ENCODE measurements around the gene STING1. TPM values are rescaled to one million over a fixed set of nuclear protein-coding genes. Genes with fewer than 3 reads are reported as not detected.

Gene STING1
- total and polyA plus RNA-seq, 2 donors (not counting 1 experiment from before 2014, with no cell fraction given): 70.2 to 78.4 TPM

GRCh38 chr5:139431706-139432105 is 50.9 kb downstream of the STING1 start:
- no peak for DNase-seq (ENCODE audit: low read depth in 2 of 2)
- Histone ChIP-seq H3K9ac (ENCODE audit: insufficient read depth, low read length) (no peak overlapping the region), H3K36me3 (ENCODE audit: control insufficient read depth, insufficient read depth, low read length) (peaks cover 1% of the 10 kb centered on the region), H3K4me2 (ENCODE audit: extremely low read depth, insufficient read depth, low read length) (no peak overlapping the region), H3K27ac (ENCODE audit: insufficient read depth, low read length) (no peak overlapping the region), H3K79me2 (ENCODE audit: control insufficient read depth, insufficient read depth, low read length) (no peaks in the 10 kb centered on the region), H3K4me1 (ENCODE audit: control insufficient read depth, extremely low read depth, insufficient read depth, low read length) (peaks cover under 1% of the 10 kb centered on the region), H4K20me1 (ENCODE audit: control insufficient read depth, extremely low read depth, insufficient read depth, low read length) (no peaks in the 10 kb centered on the region), H3K27me3 (ENCODE audit: control insufficient read depth, insufficient read depth, low read length) (no peaks in the 10 kb centered on the region), H3K9me3 (ENCODE audit: control insufficient read depth, insufficient read depth, low read depth, low read length) (no peaks in the 10 kb centered on the region), H2AFZ (ENCODE audit: low read length) (no peak overlapping the region), H3K4me3 (replicated peaks in 1 of 4; ENCODE audit: control extremely low read depth in 1 of 4, insufficient read depth in 1 of 4, low read depth in 3 of 4, low read length in 4 of 4) (no peak overlapping the region)
- no peak for TF ChIP-seq EZH2 (IDR thresholded peaks at IDR 0.05; ENCODE audit: low read length, missing control alignments)
- TF ChIP-seq CTCF (conservative IDR thresholded peaks at IDR 0.05 in 1 of 2, IDR thresholded peaks at IDR 0.05 in 1 of 2; ENCODE audit: low read depth in 1 of 2, low read length in 2 of 2): no peak

- Histone ChIP-seq H3K9ac (ENCODE audit: insufficient read depth, low read length) (no peak overlapping the region), H3K4me1 (ENCODE audit: control insufficient read depth, extremely low read depth, insufficient read depth, low read length) (peaks cover 7% of the 10 kb centered on the region), H3K27ac (ENCODE audit: insufficient read depth, low read length) (no peak overlapping the region), H3K36me3 (ENCODE audit: control insufficient read depth, insufficient read depth, low read length) (peaks cover 1% of the 10 kb centered on the region), H4K20me1 (ENCODE audit: control insufficient read depth, extremely low read depth, insufficient read depth, low read length) (no peaks in the 10 kb centered on the region), H3K4me3 (replicated peaks in 1 of 4; ENCODE audit: control extremely low read depth in 1 of 4, insufficient read depth in 1 of 4, low read depth in 3 of 4, low read length in 4 of 4) (no peak overlapping the region), H3K9me3 (ENCODE audit: control insufficient read depth, insufficient read depth, low read depth, low read length) (no peaks in the 10 kb centered on the region), H2AFZ (ENCODE audit: low read length) (no peak overlapping the region), H3K27me3 (ENCODE audit: control insufficient read depth, insufficient read depth, low read length) (no peaks in the 10 kb centered on the region), H3K4me2 (ENCODE audit: extremely low read depth, insufficient read depth, low read length) (no peak overlapping the region), H3K79me2 (ENCODE audit: control insufficient read depth, insufficient read depth, low read length) (no peaks in the 10 kb centered on the region)
- TF ChIP-seq EZH2 (IDR thresholded peaks at IDR 0.05; ENCODE audit: low read length, missing control alignments): no peak
- TF ChIP-seq CTCF (conservative IDR thresholded peaks at IDR 0.05 in 1 of 2, IDR thresholded peaks at IDR 0.05 in 1 of 2; ENCODE audit: low read depth in 1 of 2, low read length in 2 of 2): no peak
- DNase-seq (ENCODE audit: low read depth in 2 of 2): no peak
Observed at GRCh38 chr5:139430015-139430414, 52.5 kb downstream of the STING1 start.

GRCh38 chr5:139426203-139426885 is 56.2 kb downstream of the STING1 start:
- Histone ChIP-seq H3K4me1 (ENCODE audit: control insufficient read depth, extremely low read depth, insufficient read depth, low read length) (peaks cover 7% of the 10 kb centered on the region), H3K36me3 (ENCODE audit: control insufficient read depth, insufficient read depth, low read length) (no peaks in the 10 kb centered on the region), H3K79me2 (ENCODE audit: control insufficient read depth, insufficient read depth, low read length) (no peaks in the 10 kb centered on the region), H4K20me1 (ENCODE audit: control insufficient read depth, extremely low read depth, insufficient read depth, low read length) (no peaks in the 10 kb centered on the region), H3K27ac (ENCODE audit: insufficient read depth, low read length) (peak overlapping the region; percentile 34), H3K27me3 (ENCODE audit: control insufficient read depth, insufficient read depth, low read length) (no peaks in the 10 kb centered on the region), H3K4me3 (replicated peaks in 1 of 4; ENCODE audit: control extremely low read depth in 1 of 4, insufficient read depth in 1 of 4, low read depth in 3 of 4, low read length in 4 of 4) (no peak overlapping the region), H3K9ac (ENCODE audit: insufficient read depth, low read length) (no peak overlapping the region), H3K4me2 (ENCODE audit: extremely low read depth, insufficient read depth, low read length) (peak overlapping the region; percentile 35), H2AFZ (ENCODE audit: low read length) (no peak overlapping the region), H3K9me3 (ENCODE audit: control insufficient read depth, insufficient read depth, low read depth, low read length) (no peaks in the 10 kb centered on the region)
- DNase-seq (ENCODE audit: low read depth in 2 of 2): peak; percentile 31 to 84
- TF ChIP-seq EZH2 (IDR thresholded peaks at IDR 0.05; ENCODE audit: low read length, missing control alignments): no peak
- TF ChIP-seq CTCF (conservative IDR thresholded peaks at IDR 0.05 in 1 of 2, IDR thresholded peaks at IDR 0.05 in 1 of 2; ENCODE audit: low read depth in 1 of 2, low read length in 2 of 2): no peak

Other genes with a start within 250 kb of the STING1 start
- gene MATR3, start 189.0 kb downstream of the STING1 start, total RNA-seq: 183 and 275 TPM in 2 replicates
- 167 and 175 TPM in 2 replicates for gene MATR3, start 189.0 kb downstream of the STING1 start, polyA plus RNA-seq
- 59.0 and 68.1 TPM in 2 replicates for gene PAIP2, start 140.9 kb downstream of the STING1 start, total RNA-seq
- gene PAIP2, start 140.9 kb downstream of the STING1 start, polyA plus RNA-seq: 79.6 and 105 TPM in 2 replicates
- not detected in 2 replicates for gene SLC23A1, start 99.5 kb downstream of the STING1 start, total RNA-seq
- not detected in 2 replicates for gene SLC23A1, start 99.5 kb downstream of the STING1 start, polyA plus RNA-seq
- 0.17 TPM in 1 of 2 replicates, not detected in the other for gene MZB1, start 92.8 kb downstream of the STING1 start, total RNA-seq
- gene MZB1, start 92.8 kb downstream of the STING1 start, polyA plus RNA-seq: not detected in 2 replicates
- gene PROB1, start 87.7 kb downstream of the STING1 start, total RNA-seq: 0.77 and 1.5 TPM in 2 replicates
- gene PROB1, start 87.7 kb downstream of the STING1 start, polyA plus RNA-seq: 0.34 and 0.43 TPM in 2 replicates
- 6.4 and 7.4 TPM in 2 replicates for gene SPATA24, start 78.7 kb downstream of the STING1 start, total RNA-seq
- gene SPATA24, start 78.7 kb downstream of the STING1 start, polyA plus RNA-seq: 5.3 and 5.6 TPM in 2 replicates
- 12.6 and 13.6 TPM in 2 replicates for gene DNAJC18, start 43.2 kb downstream of the STING1 start, total RNA-seq
- gene DNAJC18, start 43.2 kb downstream of the STING1 start, polyA plus RNA-seq: 9.4 and 14.6 TPM in 2 replicates
- not detected in 2 replicates for gene ECSCR, start 20.0 kb downstream of the STING1 start, total RNA-seq
- gene ECSCR, start 20.0 kb downstream of the STING1 start, polyA plus RNA-seq: 0.18 and 0.24 TPM in 2 replicates
- not detected in 2 replicates for gene SMIM33, start 11.8 kb downstream of the STING1 start, total RNA-seq
- not detected in 2 replicates for gene SMIM33, start 11.8 kb downstream of the STING1 start, polyA plus RNA-seq
- gene UBE2D2, start 78.6 kb upstream of the STING1 start, total RNA-seq: 49.1 and 62.9 TPM in 2 replicates
- gene UBE2D2, start 78.6 kb upstream of the STING1 start, polyA plus RNA-seq: 52.9 and 56.5 TPM in 2 replicates
- gene CXXC5, start 165.6 kb upstream of the STING1 start, total RNA-seq: 29.0 and 43.9 TPM in 2 replicates
- gene CXXC5, start 165.6 kb upstream of the STING1 start, polyA plus RNA-seq: 15.8 and 18.6 TPM in 2 replicates

All from fibroblast of lung (primary cell).